Endothelial cell (in vitro differentiated cells): Measurements from ENCODE around the gene CACNA1C. TPM values are rescaled to one million over a fixed set of nuclear protein-coding genes. Genes with fewer than 3 reads are reported as not detected.

Experiments
- DNase-seq: peaks from one replicate; pipeline ENCODE4 v3.0.0; 2021; ENCODE audit warnings: low spot score
- H3K27ac Mint-ChIP-seq: one replicate; pipeline ENCODE4 v1.8.0; 2021; ENCODE audit warnings: mixed read lengths, inconsistent platforms; ENCODE audit not compliant: unreplicated experiment
- H3K27me3 Mint-ChIP-seq: one replicate; pipeline ENCODE4 v1.8.0; 2021; ENCODE audit warnings: mild to moderate bottlenecking, moderate library complexity, mixed read lengths, inconsistent platforms; ENCODE audit not compliant: unreplicated experiment
- H3K36me3 Mint-ChIP-seq: one replicate; pipeline ENCODE4 v1.8.0; 2021; ENCODE audit warnings: mild to moderate bottlenecking, low read depth, mixed read lengths, inconsistent platforms; ENCODE audit not compliant: unreplicated experiment
- H3K4me1 Mint-ChIP-seq: one replicate; pipeline ENCODE4 v1.8.0; 2021; ENCODE audit warnings: mild to moderate bottlenecking, mixed read lengths, inconsistent platforms; ENCODE audit not compliant: unreplicated experiment
- H3K4me3 Mint-ChIP-seq: one replicate; pipeline ENCODE4 v1.8.0; 2021; ENCODE audit warnings: mild to moderate bottlenecking, mixed read lengths, inconsistent platforms; ENCODE audit not compliant: unreplicated experiment
- H3K9me3 Mint-ChIP-seq: one replicate; pipeline ENCODE4 v1.8.0; 2021; ENCODE audit warnings: mixed read lengths, inconsistent platforms; ENCODE audit not compliant: unreplicated experiment
- total RNA-seq: library from RNA; stranded (reverse); fragmentation: NEBNext Ultra II Directional; extraction: Animal tissue kit (Norgen Biotek cat#: 25700); gene quantifications from one replicate; pipeline ENCODE4 v1.2.1, GENCODE V29; 2021; ENCODE audit not compliant: unreplicated experiment
- TF ChIP-seq, protein P1 (sequence below): fragments of 200-600 bp; sonication (generic); IDR thresholded peaks from one replicate; pipeline ENCODE4 v1.5.0; 2021; ENCODE audit warnings: antibody characterized with exemption; ENCODE audit not compliant: unreplicated experiment

CACNA1C gene
- total RNA-seq, 1 donor from 2014 or later, result 11.1 TPM

DNA sequence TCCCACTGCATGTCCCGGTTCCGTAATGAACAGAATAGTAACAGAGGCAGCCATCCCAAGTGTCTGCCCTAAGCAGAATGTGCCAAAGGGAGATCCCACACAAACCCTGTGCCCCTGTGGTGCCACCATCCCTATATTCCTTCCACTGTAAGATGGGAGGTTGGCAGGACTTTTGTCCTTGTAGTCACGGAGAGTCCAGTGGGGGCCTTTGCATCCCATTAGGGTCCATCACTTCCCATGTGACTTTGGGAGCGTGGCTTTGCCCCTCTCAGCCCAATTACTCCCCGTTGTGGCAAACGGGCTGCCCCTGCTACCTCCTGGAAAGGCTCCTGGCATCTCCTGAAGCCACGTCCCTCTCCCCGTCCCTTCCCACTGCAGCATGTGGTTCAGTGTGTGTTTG, 552.5 kb downstream of the CACNA1C start:
- H3K4me1 Mint-ChIP-seq, result peaks cover 6% of the 10 kb centered on the region
- no peak for DNase-seq
- H3K36me3 Mint-ChIP-seq, result peaks cover 26% of the 10 kb centered on the region
- no peak overlapping the region for H3K4me3 Mint-ChIP-seq
- no peaks in the 10 kb centered on the region for H3K9me3 Mint-ChIP-seq
- no peak overlapping the region for H3K27ac Mint-ChIP-seq
- H3K27me3 Mint-ChIP-seq, result peaks cover 5% of the 10 kb centered on the region
- TF ChIP-seq, protein P1, sequence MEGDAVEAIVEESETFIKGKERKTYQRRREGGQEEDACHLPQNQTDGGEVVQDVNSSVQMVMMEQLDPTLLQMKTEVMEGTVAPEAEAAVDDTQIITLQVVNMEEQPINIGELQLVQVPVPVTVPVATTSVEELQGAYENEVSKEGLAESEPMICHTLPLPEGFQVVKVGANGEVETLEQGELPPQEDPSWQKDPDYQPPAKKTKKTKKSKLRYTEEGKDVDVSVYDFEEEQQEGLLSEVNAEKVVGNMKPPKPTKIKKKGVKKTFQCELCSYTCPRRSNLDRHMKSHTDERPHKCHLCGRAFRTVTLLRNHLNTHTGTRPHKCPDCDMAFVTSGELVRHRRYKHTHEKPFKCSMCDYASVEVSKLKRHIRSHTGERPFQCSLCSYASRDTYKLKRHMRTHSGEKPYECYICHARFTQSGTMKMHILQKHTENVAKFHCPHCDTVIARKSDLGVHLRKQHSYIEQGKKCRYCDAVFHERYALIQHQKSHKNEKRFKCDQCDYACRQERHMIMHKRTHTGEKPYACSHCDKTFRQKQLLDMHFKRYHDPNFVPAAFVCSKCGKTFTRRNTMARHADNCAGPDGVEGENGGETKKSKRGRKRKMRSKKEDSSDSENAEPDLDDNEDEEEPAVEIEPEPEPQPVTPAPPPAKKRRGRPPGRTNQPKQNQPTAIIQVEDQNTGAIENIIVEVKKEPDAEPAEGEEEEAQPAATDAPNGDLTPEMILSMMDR, result no peak

DNA sequence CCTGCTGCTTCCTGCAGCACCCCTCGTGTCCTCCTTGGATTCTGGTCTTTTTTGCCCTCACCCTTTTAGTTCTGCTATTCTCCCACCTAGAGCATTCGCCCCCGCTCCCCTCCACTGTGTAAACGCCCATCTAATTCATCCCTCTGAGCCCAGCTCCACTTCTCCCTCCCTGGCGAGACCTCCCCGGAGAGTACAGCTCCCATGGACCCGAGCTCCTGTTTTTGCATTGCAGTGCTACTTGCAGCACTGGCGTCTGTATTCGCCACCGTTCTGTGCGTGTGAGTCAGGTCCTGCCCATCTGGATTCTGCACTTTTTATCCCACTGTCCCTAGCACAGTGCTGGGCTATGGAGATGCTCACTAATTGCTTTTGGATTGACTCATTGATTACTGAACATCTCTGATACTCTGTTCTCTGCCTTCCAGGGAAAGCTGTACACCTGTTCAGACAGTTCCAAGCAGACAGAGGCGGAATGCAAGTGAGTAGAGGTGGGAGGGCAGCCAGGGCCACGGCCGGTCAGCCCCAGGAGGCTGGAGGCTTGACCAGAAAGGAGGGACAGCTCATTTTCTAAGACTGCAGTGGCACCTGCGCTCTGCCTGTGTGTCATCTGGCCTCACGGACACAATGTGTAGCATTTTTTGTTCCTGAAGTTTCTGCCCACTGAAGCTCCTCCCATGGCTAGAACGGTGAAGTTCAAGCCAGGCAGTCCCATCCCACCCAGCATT, 553.6 kb downstream of the CACNA1C start:
- Mint-ChIP-seq H3K4me3 (no peak overlapping the region), H3K9me3 (no peaks in the 10 kb centered on the region), H3K27me3 (peaks cover 5% of the 10 kb centered on the region), H3K27ac (no peak overlapping the region), H3K4me1 (peaks cover 6% of the 10 kb centered on the region), H3K36me3 (peaks cover 34% of the 10 kb centered on the region)
- DNase-seq, result no peak
- TF ChIP-seq, protein P1, result no peak

DNA sequence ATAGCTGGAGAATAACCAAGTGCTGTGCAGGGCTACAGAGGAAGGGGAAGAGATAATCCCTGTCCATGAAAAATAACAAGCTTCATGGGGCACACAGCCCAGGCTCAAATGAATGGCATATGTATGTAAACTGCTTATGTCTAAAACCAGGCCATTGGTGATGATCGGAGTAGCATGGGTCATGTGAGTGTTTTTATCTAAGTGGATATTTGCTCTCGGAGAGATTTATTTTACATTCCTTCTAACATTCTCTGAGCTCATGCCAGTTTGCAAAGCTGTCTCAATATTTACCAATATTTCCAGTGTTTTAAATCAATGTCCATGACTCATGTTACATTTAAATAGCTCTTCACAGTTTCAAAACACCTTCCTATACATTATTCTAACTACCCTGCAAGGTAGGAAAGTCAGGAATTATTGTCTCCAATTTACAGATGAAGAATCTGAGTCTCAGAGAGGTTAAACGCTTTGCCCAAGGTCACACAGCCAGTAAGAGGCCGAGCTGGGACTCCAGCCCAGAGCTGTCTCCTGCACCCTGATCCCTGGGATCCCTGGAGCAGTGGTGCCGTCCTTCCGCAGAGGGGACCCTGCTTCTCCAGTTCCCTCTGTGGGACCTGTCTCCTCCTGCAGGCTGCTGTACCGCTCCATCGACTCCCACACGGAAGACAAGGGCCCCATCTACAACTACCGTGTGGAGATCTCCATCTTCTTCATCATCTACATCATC, 555.3 kb downstream of the CACNA1C start:
- Mint-ChIP-seq H3K4me3 (no peak overlapping the region), H3K27me3 (peaks cover 5% of the 10 kb centered on the region), H3K36me3 (peaks cover 41% of the 10 kb centered on the region), H3K27ac (no peak overlapping the region), H3K9me3 (no peaks in the 10 kb centered on the region), H3K4me1 (peaks cover 18% of the 10 kb centered on the region)
- DNase-seq, result no peak
- TF ChIP-seq, protein P1, result no peak

- no peak overlapping the region for H3K4me3 Mint-ChIP-seq
- no peaks in the 10 kb centered on the region for H3K9me3 Mint-ChIP-seq
- no peak for DNase-seq
- peaks cover 5% of the 10 kb centered on the region for H3K27me3 Mint-ChIP-seq
- TF ChIP-seq, protein P1, result no peak
- H3K36me3 Mint-ChIP-seq, result peaks cover 41% of the 10 kb centered on the region
- no peak overlapping the region for H3K27ac Mint-ChIP-seq
- H3K4me1 Mint-ChIP-seq, result peaks cover 23% of the 10 kb centered on the region
Measured at GRCh38 chr12:2608608-2608945, 555.8 kb downstream of the CACNA1C start.

DNA sequence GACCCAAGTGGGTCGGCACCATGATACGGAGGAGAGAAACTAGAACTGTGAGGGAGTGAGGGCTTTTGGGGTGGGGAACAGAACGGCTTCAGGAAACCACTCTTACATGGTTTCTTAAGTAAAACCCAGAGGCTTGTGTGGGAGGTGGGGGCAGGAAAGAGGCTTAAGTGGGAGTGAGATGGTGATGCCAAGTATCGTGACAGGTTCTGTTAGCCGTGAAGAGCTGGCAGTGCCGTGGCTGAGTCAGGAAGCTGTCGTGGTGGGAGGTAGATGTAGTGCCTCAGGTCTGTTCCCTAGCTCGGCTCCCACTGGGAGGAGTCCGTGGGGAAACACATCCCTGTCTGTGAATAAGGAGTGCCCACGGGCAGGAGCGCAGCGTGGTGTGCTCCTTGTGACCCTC, 556.2 kb downstream of the CACNA1C start:
- DNase-seq, result no peak
- peaks cover 5% of the 10 kb centered on the region for H3K27me3 Mint-ChIP-seq
- H3K27ac Mint-ChIP-seq, result no peak overlapping the region
- peaks cover 27% of the 10 kb centered on the region for H3K4me1 Mint-ChIP-seq
- peaks cover 41% of the 10 kb centered on the region for H3K36me3 Mint-ChIP-seq
- H3K4me3 Mint-ChIP-seq, result no peak overlapping the region
- TF ChIP-seq, protein P1, result no peak
- no peaks in the 10 kb centered on the region for H3K9me3 Mint-ChIP-seq
